Measurements from ENCODE around the gene MYH1. TPM values are rescaled to one million over a fixed set of nuclear protein-coding genes. Genes with fewer than 3 reads are reported as not detected.

Gene MYH1
- total and polyA plus RNA-seq, 9 of the 15 experiments (the other 6 are each of a cell fraction or from before 2014, with no cell fraction given): not detected

- no peak for TF ChIP-seq ZNF316 (IDR thresholded peaks at IDR 0.05)
These were observed 71.1 kb downstream of the MYH1 start (continued) for GRCh38 chr17:10447026-10447931.

Other genes starting within 250 kb of the MYH1 start
Only the 7 nearest of the 8 such genes appear.
- not detected in 2 replicates for gene MYH13, start 145.5 kb downstream of the MYH1 start, total RNA-seq (2014; rRNA removed)
- gene MYH13, start 145.5 kb downstream of the MYH1 start, total RNA-seq (2014; rRNA removed; fragmentation: Illumina TruSeq; extraction: Trizol): not detected in 2 replicates
- not detected in 2 replicates for gene MYH13, start 145.5 kb downstream of the MYH1 start, total RNA-seq (2015; rRNA removed; fragmentation: Illumina TruSeq; extraction: Trizol)
- not detected in 2 replicates for gene MYH13, start 145.5 kb downstream of the MYH1 start, total RNA-seq (2021)
- gene MYH13, start 145.5 kb downstream of the MYH1 start, polyA plus RNA-seq (2011; rRNA removed): not detected in 2 replicates
- not detected in 2 replicates for gene MYH13, start 145.5 kb downstream of the MYH1 start, polyA plus RNA-seq (2014; fragmentation: Illumina TruSeq; extraction: Trizol)
- gene MYH13, start 145.5 kb downstream of the MYH1 start, polyA plus RNA-seq (2014; fragmentation: Nextera tagmentation; extraction: Ambion mirVana): under 1 TPM in 1 of 2 experiments, not detected in 1; 0.01 TPM
- gene MYH13, start 145.5 kb downstream of the MYH1 start, polyA plus RNA-seq (2014; rRNA removed): not detected in 2 replicates
- not detected in 2 replicates for gene MYH8, start 96.6 kb downstream of the MYH1 start, total RNA-seq (2014; rRNA removed)
- gene MYH8, start 96.6 kb downstream of the MYH1 start, total RNA-seq (2014; rRNA removed; fragmentation: Illumina TruSeq; extraction: Trizol): not detected in 2 replicates
- gene MYH8, start 96.6 kb downstream of the MYH1 start, total RNA-seq (2015; rRNA removed; fragmentation: Illumina TruSeq; extraction: Trizol): not detected in 2 replicates
- gene MYH8, start 96.6 kb downstream of the MYH1 start, total RNA-seq (2021): not detected in 2 replicates
- not detected in 2 replicates for gene MYH8, start 96.6 kb downstream of the MYH1 start, polyA plus RNA-seq (2011; rRNA removed)
- not detected in 2 replicates for gene MYH8, start 96.6 kb downstream of the MYH1 start, polyA plus RNA-seq (2014; fragmentation: Illumina TruSeq; extraction: Trizol)
- under 1 TPM; 0.01 to 0.03 TPM for gene MYH8, start 96.6 kb downstream of the MYH1 start, polyA plus RNA-seq (2014; fragmentation: Nextera tagmentation; extraction: Ambion mirVana)
- 0.05 TPM in 1 of 2 replicates, not detected in the other for gene MYH8, start 96.6 kb downstream of the MYH1 start, polyA plus RNA-seq (2014; rRNA removed)
- gene MYH4, start 49.0 kb downstream of the MYH1 start, total RNA-seq (2014; rRNA removed): not detected in 2 replicates
- not detected in 2 replicates for gene MYH4, start 49.0 kb downstream of the MYH1 start, total RNA-seq (2014; rRNA removed; fragmentation: Illumina TruSeq; extraction: Trizol)
- gene MYH4, start 49.0 kb downstream of the MYH1 start, total RNA-seq (2015; rRNA removed; fragmentation: Illumina TruSeq; extraction: Trizol): not detected in 2 replicates
- gene MYH4, start 49.0 kb downstream of the MYH1 start, total RNA-seq (2021): not detected in 2 replicates
- not detected in 2 replicates for gene MYH4, start 49.0 kb downstream of the MYH1 start, polyA plus RNA-seq (2011; rRNA removed)
- not detected in 2 replicates for gene MYH4, start 49.0 kb downstream of the MYH1 start, polyA plus RNA-seq (2014; fragmentation: Illumina TruSeq; extraction: Trizol)
- gene MYH4, start 49.0 kb downstream of the MYH1 start, polyA plus RNA-seq (2014; fragmentation: Nextera tagmentation; extraction: Ambion mirVana): not detected
- gene MYH4, start 49.0 kb downstream of the MYH1 start, polyA plus RNA-seq (2014; rRNA removed): not detected in 2 replicates
- gene MYH2, start 31.1 kb upstream of the MYH1 start, total RNA-seq (2014; rRNA removed): not detected in 2 replicates
- not detected in 2 replicates for gene MYH2, start 31.1 kb upstream of the MYH1 start, total RNA-seq (2014; rRNA removed; fragmentation: Illumina TruSeq; extraction: Trizol)
- not detected in 2 replicates for gene MYH2, start 31.1 kb upstream of the MYH1 start, total RNA-seq (2015; rRNA removed; fragmentation: Illumina TruSeq; extraction: Trizol)
- not detected in 2 replicates for gene MYH2, start 31.1 kb upstream of the MYH1 start, total RNA-seq (2021)
- gene MYH2, start 31.1 kb upstream of the MYH1 start, polyA plus RNA-seq (2011; rRNA removed): not detected in 2 replicates
- gene MYH2, start 31.1 kb upstream of the MYH1 start, polyA plus RNA-seq (2014; fragmentation: Illumina TruSeq; extraction: Trizol): not detected in 2 replicates
- not detected for gene MYH2, start 31.1 kb upstream of the MYH1 start, polyA plus RNA-seq (2014; fragmentation: Nextera tagmentation; extraction: Ambion mirVana)
- not detected in 2 replicates for gene MYH2, start 31.1 kb upstream of the MYH1 start, polyA plus RNA-seq (2014; rRNA removed)
- 0.12 and 0.36 TPM in 2 replicates for gene MYH3, start 138.8 kb upstream of the MYH1 start, total RNA-seq (2014; rRNA removed)
- 0.38 and 0.44 TPM in 2 replicates for gene MYH3, start 138.8 kb upstream of the MYH1 start, total RNA-seq (2014; rRNA removed; fragmentation: Illumina TruSeq; extraction: Trizol)
- 0.30 and 0.51 TPM in 2 replicates for gene MYH3, start 138.8 kb upstream of the MYH1 start, total RNA-seq (2015; rRNA removed; fragmentation: Illumina TruSeq; extraction: Trizol)
- 0.07 and 0.35 TPM in 2 replicates for gene MYH3, start 138.8 kb upstream of the MYH1 start, total RNA-seq (2021)
- 0.75 and 0.91 TPM in 2 replicates for gene MYH3, start 138.8 kb upstream of the MYH1 start, polyA plus RNA-seq (2011; rRNA removed)
- gene MYH3, start 138.8 kb upstream of the MYH1 start, polyA plus RNA-seq (2014; fragmentation: Illumina TruSeq; extraction: Trizol): 0.44 and 0.51 TPM in 2 replicates
- under 1 TPM in 1 of 2 experiments, not detected in 1; 0.31 TPM for gene MYH3, start 138.8 kb upstream of the MYH1 start, polyA plus RNA-seq (2014; fragmentation: Nextera tagmentation; extraction: Ambion mirVana)
- 0.22 and 0.24 TPM in 2 replicates for gene MYH3, start 138.8 kb upstream of the MYH1 start, polyA plus RNA-seq (2014; rRNA removed)
- 40.9 and 51.1 TPM in 2 replicates for gene SCO1, start 179.0 kb upstream of the MYH1 start, total RNA-seq (2014; rRNA removed)
- gene SCO1, start 179.0 kb upstream of the MYH1 start, total RNA-seq (2014; rRNA removed; fragmentation: Illumina TruSeq; extraction: Trizol): 24.1 and 24.6 TPM in 2 replicates
- gene SCO1, start 179.0 kb upstream of the MYH1 start, total RNA-seq (2015; rRNA removed; fragmentation: Illumina TruSeq; extraction: Trizol): 19.7 and 20.5 TPM in 2 replicates
- gene SCO1, start 179.0 kb upstream of the MYH1 start, total RNA-seq (2021): 32.9 and 35.1 TPM in 2 replicates
- 17.3 and 22.1 TPM in 2 replicates for gene SCO1, start 179.0 kb upstream of the MYH1 start, polyA plus RNA-seq (2011; rRNA removed)
- 16.0 and 16.6 TPM in 2 replicates for gene SCO1, start 179.0 kb upstream of the MYH1 start, polyA plus RNA-seq (2014; fragmentation: Illumina TruSeq; extraction: Trizol)
- 1 to 10 TPM; 7.1 to 8.6 TPM for gene SCO1, start 179.0 kb upstream of the MYH1 start, polyA plus RNA-seq (2014; fragmentation: Nextera tagmentation; extraction: Ambion mirVana)
- gene SCO1, start 179.0 kb upstream of the MYH1 start, polyA plus RNA-seq (2014; rRNA removed): 28.1 and 35.6 TPM in 2 replicates
- 4.0 and 4.7 TPM in 2 replicates for gene ADPRM, start 179.1 kb upstream of the MYH1 start, total RNA-seq (2014; rRNA removed)
- gene ADPRM, start 179.1 kb upstream of the MYH1 start, total RNA-seq (2014; rRNA removed; fragmentation: Illumina TruSeq; extraction: Trizol): 9.0 and 10.0 TPM in 2 replicates
- gene ADPRM, start 179.1 kb upstream of the MYH1 start, total RNA-seq (2015; rRNA removed; fragmentation: Illumina TruSeq; extraction: Trizol): 4.6 and 5.2 TPM in 2 replicates
- gene ADPRM, start 179.1 kb upstream of the MYH1 start, total RNA-seq (2021): 5.1 and 5.3 TPM in 2 replicates
- 11.4 and 11.5 TPM in 2 replicates for gene ADPRM, start 179.1 kb upstream of the MYH1 start, polyA plus RNA-seq (2011; rRNA removed)
- gene ADPRM, start 179.1 kb upstream of the MYH1 start, polyA plus RNA-seq (2014; fragmentation: Illumina TruSeq; extraction: Trizol): 6.0 and 6.2 TPM in 2 replicates
- gene ADPRM, start 179.1 kb upstream of the MYH1 start, polyA plus RNA-seq (2014; fragmentation: Nextera tagmentation; extraction: Ambion mirVana): 10 to 100 TPM; 13.8 to 17.6 TPM
- gene ADPRM, start 179.1 kb upstream of the MYH1 start, polyA plus RNA-seq (2014; rRNA removed): 5.5 and 5.6 TPM in 2 replicates